Esophagus squamous epithelium (tissue), 4 donors: ENCODE data around the gene FAM131B.

Experiments used
- POLR2A ChIP-seq, 4 donors: fragments of 450-650 bp; IDR thresholded peaks; one replicate each; pipeline ENCODE4 v1.6.1; 2017; ENCODE audit warnings: antibody characterized with exemption in 4 of 4, mild to moderate bottlenecking in 4 of 4, moderate library complexity in 3 of 4
- TF ChIP-seq, protein P1 (sequence below), 6 experiments: fragments of 450-650 bp in 4 of 6; fragments of 200-600 bp in 2 of 6; sonication (generic) in 2 of 6; IDR thresholded peaks; one replicate each; pipeline ENCODE4 v1.5.1; 2016 to 2019; ENCODE audit warnings: antibody characterized with exemption in 6 of 6, mild to moderate bottlenecking in 4 of 6, moderate library complexity in 4 of 6

DNA sequence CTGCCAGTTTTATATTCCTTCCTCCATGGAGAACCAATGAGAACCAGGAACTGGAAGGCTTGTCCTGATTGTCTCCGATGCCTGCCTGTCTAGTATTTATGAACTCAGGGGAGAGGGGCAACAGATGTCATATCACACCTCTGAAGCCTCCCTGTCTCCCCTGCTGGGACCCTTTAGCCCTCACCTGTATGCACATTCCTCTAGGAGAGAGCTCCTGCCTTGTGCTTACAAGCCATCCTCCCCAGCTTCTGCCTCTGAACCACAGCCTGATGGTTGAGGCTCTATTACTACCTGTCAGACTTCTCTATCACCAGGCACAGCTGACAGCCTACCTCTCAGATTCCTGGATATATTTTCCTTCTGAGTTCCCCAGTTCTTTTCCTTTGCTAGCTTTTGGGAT, 5.9 kb upstream of the FAM131B start:
- TF ChIP-seq, protein P1, sequence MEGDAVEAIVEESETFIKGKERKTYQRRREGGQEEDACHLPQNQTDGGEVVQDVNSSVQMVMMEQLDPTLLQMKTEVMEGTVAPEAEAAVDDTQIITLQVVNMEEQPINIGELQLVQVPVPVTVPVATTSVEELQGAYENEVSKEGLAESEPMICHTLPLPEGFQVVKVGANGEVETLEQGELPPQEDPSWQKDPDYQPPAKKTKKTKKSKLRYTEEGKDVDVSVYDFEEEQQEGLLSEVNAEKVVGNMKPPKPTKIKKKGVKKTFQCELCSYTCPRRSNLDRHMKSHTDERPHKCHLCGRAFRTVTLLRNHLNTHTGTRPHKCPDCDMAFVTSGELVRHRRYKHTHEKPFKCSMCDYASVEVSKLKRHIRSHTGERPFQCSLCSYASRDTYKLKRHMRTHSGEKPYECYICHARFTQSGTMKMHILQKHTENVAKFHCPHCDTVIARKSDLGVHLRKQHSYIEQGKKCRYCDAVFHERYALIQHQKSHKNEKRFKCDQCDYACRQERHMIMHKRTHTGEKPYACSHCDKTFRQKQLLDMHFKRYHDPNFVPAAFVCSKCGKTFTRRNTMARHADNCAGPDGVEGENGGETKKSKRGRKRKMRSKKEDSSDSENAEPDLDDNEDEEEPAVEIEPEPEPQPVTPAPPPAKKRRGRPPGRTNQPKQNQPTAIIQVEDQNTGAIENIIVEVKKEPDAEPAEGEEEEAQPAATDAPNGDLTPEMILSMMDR (IDR thresholded peaks at IDR 0.05), result no peak
- TF ChIP-seq POLR2A (IDR thresholded peaks at IDR 0.05), result no peak
